HG02610 (cell line): ENCODE data around the gene MEIS2.

Experiments
- ATAC-seq: cut with Tn5 transposase; IDR thresholded peaks from one replicate; pipeline ENCODE4 v1.9.1; 2021; ENCODE audit warnings: mild to moderate bottlenecking, moderate library complexity; ENCODE audit not compliant: unreplicated experiment

The MEIS2 gene

DNA sequence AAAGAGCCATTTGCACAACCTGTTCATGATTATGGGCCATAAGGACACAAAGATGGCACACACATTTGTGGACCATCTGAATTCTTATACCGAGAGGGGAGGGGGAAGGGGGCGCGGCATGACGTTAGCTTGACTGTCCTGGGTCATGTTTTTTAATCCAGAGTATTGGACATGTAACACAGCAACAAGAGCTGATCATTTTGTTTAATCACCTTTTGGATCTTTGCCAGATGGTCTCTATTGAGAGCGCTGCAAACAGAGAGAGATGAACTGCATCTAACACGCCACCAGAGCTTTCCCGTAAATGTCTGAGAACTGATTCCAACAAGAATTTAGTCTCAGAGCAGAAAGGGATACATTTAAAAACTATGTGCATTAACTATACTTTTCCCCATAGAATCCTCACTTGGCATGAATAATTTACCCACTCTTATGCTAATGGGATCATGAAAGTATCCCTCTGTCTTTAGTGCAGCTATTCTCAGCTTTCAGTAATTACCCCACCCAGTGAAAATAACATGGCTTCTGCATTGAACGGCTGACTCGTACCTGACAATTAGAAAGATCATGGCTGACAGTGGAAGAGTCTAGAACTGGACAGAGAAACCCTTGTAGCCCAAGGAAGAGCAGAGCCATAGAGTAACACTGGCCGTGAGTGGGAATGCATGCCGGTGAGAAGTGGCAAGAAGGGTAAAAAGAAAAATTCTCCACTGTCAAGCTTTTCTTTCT, 22.6 kb downstream of the MEIS2 start:
- no peak for ATAC-seq

DNA sequence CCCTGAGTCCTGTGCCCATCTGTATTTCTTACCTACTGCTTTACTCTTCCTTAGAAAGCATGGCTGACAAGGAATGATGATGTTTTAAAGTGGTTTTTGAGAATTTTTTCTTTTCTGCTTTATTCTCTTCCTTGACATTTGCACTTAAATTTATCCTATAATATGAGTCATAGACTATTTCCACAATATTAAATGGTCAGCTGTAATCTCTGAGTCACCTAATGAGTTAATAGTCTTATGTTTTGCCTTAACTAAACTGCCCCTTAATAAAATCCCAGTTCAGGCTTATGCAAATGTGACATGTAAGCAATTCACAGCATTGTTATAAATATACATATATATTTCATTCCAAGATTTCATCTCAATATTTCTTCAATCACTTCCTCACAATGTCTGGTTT, 23.8 kb downstream of the MEIS2 start:
- no peak for ATAC-seq

DNA sequence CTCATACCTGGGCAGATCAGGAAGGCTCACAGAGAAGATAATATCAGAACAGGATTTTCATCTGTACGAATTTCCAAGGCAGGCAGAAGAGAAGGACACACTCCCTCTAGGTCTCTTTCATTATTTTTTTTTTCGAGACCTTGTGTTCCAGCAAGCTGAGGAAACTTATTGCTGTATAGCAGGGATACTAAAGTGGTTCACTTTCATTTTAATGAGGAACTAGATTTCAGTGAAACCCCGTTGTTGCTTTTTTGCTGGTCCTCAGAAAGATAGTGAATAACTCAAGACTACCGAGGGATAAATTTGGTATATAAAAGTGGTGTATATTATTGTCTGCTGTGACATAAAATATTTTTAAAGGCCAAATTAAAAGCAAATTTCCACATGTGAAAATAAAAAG, 24.6 kb downstream of the MEIS2 start:
- ATAC-seq, result no peak

DNA sequence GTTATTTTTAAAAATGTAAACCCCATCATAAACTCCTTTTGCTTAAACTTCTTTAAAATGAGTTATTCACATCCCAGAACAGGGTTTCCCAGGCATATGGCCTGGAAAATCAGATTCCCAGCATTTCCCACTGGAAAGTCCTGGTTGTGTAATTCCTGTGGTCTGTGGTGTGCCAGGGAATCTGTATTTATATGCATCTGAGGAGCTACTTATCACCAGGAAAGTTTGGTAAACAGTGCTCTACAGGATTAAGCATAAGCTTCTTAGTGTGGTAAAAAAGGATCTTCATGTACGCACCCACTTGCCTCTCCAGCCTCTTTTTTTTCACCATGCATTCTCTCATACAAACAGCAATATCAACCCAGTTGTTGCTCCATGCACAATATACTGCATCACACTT, 28.2 kb downstream of the MEIS2 start:
- ATAC-seq, result no peak

DNA sequence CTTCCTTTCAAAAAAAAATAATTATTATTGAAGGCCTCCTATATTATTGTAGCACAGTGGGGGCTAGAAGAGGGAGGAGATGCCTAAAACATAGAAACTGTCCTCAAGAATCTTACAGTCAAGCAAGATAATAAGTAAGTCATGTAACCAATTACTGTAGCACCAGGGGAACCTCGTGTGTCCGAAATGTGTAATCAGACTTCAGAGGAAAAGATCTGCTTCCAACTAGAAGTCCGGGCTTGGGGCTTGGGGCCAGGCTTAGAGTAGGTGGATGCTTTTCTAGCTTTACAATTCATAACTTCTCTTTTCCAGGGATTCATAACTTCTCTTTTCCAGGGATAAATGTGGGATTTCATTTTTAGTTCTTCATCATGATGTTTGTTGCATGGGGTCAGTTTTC, 29.2 kb downstream of the MEIS2 start:
- no peak for ATAC-seq

DNA sequence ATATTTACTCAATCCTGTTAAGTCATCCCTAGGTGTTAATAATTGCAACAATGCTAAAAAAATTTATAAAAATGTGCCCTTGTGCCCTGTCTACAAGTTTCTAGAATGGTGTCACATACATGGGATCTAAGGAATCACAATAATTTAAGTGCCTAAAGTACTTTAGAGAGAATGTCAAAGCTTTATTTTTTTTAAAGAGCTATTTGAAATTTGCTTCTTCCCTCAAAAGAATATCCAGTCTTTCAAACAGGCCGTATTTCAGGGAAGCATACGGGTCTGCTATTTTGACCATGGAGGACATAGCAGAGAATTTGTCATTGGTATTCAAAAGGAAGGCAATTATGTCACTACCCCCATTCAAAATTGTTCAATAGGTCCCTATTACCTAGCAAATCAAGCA, 29.7 kb downstream of the MEIS2 start:
- no peak for ATAC-seq

DNA sequence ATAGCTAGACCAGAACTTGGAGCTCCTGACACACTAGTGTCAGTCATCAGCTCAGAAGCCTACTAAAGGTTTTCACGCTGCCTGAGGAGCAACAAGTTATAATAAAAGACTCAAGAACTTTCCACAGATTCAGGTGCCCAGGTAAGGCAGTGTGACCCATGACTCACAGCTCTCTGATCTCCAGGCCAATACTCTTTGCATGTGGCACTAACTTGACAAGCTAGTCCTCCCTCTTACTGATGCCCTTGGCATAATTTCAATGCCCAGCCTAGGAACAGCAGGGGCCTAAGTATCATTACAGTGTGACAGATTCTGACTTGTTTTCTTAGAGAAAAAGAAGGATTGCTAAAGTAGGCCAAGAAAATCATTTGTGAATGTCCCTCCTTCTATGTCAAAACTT, 38.4 kb downstream of the MEIS2 start:
- no peak for ATAC-seq

DNA sequence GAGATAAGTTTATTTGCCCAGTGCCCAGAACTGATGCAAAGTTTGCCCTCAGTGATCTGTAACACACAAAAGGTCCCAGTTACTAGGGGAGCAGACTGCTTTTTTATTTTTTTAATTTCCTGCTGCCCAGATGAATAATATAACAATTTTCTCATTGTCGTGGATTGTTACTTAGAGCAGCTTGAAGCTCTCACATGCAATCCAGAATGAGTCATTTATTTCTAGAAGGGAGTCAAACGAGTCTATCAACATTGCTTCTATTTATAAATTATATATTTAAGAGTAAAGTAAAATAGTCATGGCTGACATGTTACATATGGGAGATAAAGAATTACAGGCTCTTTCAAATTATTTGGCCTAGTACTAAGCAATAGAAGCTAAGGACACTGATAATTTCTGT, 41.3 kb downstream of the MEIS2 start:
- no peak for ATAC-seq

DNA sequence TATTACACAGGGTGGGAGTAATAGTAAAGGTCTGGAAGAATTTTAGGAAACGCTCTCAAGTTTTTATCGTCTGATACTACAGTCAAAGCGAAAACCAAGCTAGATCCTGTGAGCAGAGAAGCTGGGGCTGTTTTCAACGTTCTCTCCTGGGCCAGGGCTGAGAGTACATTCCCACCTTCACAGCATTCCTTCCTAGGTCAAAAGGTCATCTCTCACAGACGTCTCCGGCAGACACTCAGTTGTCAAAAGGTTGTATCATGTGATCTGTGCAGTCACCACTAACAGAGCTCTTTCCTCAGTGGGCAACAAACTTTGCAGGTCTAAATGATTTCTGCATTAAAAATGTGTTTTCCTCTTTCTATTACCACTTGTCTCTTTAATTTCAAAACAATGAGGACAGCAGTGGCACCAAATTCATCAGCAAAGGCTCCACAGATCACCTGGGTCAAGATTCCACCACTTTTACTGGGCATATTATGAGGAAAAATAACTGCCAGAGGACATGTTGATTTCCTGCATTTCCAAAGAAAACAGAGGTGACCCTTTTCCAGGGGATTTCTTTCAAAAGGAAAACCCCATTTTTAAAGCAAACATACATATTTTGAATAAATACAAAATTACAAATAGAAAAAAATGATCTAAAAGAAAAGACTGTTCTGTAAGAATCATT, 41.9 kb downstream of the MEIS2 start:
- no peak for ATAC-seq

DNA sequence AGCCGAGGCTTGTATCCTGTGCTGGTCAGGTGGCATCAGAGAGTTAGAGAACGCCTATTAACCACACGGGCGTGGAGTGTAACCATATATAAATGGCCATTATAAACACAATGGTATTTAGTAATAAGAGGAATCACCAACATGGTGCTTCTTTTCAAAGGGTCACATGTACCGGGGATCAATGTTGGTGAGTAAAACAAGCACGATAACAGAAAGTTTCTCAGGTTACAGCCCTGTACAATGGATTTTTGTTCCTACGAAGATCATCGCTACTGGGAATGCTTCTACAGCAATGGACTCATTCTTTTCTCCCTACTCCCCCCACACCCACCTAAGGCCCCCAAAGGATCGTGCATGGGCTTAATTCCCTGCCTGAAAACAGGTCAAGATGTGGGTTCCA, 42.5 kb downstream of the MEIS2 start:
- no peak for ATAC-seq

DNA sequence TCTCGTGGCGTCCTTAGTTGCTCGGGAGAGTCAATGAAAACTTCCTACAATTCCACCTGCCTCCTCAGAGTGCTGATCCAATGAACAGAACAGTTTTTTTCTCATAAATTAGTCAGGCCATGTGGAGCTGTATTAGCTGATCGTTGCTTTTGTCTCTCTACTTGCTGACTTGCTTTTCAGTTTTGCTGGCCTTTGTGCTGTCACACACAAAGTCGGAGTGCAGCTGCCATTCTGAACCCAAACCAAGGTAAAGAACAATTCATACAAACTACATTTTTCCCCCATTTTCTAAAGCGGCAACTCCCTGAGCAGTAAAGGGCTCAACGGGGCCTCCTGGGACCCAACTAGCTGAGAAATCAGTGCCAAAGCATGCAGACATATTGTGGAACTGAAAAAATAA, 43.1 kb downstream of the MEIS2 start:
- no peak for ATAC-seq

DNA sequence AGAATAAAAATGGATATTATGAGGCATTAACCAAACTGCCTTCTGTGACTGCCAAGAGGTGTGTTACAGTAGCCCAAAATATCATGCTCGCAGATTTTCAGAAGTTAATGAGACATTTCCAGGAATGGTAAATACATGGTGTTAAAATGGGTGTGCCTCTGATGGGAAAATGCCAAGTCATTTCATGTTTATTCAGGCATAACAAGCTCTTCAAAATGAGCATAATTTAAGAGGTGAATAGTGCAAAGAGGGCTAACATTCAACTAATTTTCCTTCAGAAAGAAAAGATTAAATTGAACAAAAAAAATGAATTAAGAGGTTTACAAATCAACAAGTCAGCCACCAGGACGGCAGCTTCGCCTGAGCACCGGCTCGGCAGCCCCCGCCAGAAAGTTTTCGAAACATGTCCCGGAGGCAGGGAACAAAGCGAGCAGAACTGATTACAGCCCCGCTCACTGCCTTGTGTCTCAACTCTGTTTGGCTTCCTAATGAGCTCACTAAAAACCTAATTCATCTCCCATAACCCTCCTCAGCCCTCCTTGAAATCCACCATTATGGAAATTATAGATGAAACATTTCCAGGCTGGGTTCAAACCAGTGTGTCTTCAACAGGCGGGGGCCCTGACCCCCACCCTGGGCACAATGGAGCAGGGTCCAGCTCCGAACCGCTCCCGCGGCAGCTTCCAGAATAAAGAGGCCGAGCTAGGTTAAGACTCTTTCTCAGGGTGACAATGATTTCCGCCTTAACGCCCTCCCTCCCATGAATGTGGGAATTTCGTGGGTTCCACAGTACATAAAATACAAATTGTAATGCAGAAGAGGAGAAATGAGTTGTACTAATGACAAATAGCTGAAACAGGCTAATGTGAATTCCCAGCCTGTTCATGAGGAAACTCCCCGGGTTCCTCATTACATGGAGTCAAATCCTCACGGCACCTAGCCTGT, 43.9 kb downstream of the MEIS2 start:
- no peak for ATAC-seq

DNA sequence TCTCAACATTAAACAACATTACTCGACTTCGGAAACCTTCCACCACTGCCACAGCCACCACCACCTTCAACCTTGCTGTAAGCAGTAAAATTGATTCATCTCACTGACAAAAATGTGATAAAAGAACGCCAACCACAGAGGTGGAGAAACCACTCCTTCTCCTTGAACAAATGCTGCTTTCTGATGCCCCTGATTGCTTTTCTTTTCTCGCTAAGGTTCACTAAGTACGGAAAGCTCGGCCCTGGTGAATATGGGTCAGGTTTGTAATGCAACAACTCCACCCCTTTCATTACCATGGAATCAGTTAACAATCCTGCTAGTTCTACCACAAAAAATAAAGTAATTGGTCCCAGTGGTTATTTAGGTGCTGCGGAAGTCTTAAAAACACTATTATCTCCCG, 44.9 kb downstream of the MEIS2 start:
- ATAC-seq, result no peak

DNA sequence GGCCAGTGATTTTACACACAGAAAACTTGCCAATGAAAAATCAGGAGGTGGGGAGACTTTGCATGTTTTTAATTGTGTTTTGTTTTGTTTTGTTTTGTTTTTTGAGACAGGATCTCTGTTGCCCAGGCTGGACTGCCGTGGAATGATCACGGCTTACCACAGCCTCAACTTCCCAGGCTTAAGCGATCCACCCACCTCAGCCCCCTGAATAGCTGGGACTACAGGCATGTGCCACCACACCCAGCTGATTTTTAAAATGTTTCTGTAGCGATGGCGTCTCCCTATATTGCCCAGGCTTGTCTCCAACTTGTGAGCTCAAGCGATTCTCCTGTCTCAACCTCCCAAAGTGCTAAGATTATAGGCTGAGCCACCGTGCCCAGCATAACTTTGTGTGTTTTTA, 46.0 kb downstream of the MEIS2 start:
- no peak for ATAC-seq

DNA sequence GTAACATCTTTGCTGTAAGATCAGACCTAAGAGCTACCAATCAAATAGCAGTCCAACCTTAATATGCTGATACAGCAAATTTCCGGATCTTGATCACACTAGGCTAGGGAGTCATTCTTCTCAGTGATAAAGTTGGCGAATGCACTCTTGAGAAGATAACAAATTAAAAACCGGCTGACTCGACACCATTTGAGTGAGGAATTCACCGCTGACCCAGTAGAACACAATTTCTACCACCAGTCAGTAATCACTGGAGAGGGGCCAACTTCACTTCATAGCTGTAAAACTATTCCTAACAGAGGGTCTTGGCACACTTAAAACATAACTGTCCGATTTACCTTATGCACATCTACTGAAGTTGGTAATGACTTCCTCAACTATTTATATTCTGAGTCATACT, 47.2 kb downstream of the MEIS2 start:
- no peak for ATAC-seq

DNA sequence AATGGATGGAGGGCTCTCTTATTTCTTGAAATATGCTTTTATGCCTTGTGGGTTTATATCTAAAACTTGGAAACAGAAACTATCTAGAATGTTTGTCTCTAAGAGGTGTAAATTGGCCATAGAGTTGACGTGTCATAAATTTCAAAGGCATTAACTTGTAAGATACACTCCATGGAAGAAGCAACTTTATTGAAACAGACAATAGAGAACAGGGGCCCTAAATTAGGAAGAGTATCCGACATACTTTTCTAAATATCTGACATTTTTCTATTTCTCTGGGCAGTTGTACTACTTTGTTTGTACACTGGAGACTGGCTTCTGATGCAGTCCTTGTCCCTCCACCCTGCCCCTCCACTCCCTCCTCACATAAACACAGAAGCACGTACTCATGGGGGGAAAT, 50.0 kb downstream of the MEIS2 start:
- ATAC-seq, result no peak

DNA sequence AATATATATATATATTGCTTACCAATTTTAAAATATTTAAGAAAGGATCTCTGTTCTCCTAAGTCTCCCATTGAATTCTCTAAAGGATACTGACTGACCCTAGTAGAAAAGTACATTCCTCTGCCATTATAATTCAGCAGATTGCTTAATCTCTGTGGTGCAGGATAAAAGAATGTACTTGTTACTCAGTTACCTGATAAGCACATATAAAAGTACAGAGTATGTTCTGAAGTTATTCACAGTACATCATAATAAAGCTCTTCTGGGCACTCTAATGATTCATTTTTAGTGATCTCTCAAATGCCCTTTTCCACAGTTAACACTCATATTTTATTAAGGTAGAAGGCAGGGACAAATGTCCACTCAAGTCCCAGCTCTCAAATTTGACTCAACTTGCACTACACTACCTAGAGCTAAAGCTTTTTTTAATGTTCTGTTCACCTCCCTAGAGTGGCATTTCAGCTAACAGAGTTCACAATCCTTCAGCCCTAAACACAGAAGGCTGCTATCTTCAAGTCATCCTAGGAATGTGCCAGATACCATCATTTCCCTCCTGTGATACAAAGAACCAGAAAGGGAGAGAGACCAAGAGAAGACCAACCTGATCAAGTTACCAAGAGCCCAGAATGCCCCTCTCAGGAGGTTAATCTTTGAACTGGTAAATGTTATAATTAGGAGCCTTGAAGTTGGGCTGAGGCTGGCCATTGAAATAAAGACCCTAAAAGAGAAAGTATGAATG, 53.3 kb downstream of the MEIS2 start:
- ATAC-seq, result no peak

DNA sequence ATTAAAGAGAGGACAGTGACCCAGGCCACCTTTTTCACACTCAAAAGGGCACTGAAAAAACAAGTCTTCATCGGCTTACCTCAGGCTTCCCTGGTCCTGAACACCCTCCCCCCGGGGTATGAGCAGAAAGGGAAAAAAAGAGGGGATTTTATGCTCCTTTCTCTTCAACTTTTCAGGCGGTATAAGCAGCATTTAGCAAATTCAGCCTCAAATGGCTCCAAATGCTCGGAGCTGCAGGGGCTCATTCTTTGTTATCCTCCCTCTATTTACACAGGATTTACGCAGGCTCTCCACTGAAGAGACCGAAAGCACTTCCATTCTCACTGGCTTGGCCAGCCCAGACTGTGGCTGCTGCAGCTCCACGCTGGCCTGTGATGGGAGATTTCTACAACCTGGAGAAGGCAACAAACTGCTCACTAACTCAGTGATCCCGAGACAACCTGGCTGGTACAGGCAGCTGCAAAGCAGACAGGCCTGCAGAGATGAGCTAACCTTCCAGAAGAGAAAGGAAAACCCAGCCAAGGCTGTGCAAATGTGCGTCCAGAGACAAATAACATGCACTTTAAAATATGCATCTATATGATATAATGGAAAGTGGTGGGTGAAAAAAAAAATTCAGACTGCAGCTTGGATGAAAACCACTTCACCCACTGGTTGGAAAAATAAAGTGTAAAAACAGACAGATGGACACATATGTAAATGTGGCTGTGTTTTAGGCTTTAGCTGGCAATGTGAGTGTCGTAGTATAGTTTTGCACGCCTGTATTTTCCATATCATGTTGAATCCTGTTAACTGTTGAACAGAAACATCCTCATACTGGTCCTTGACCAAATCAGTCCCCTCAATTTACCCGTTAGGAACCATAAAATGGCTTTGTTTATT, 54.2 kb downstream of the MEIS2 start:
- ATAC-seq, result no peak

DNA sequence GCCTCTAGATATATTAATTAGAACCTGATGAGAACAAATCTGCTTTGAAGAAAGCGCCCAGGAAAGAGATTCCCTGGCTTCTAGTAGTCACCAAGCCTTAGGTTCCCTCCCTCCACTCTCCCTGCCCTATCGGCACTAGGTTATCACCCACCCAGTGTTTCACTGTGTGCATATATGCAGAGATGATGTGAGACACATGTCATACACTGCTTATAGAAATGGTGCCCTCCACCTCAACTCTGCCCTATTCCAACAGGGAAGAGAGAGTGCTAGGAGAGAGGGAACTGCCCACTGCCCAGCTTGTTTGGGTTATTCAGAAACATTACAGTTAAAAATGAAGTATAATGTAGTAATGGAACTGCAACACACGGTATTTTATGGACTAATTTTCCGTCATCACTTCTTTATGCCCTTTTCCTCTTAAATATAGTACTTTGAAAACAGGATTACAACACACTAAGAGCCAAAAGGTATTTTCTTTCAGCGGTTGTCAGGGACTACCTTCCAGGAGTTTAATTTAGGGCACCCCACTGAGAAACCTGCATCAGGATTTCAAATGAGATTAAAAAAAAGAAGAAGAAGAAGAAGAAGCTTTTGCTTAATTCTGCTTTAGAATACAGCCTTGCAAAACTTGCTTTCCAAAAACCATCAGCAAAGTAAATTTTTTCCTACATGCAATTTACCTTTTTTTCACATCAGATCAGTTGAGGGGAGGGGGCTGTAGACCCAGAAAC, 55.3 kb downstream of the MEIS2 start:
- ATAC-seq, result no peak
